ENCODE data around the gene CYB5R3.

The CYB5R3 gene

GRCh38 chr22:42644422-42645340 is 4.5 kb downstream of the CYB5R3 start:
- no peak for DNase-seq

GRCh38 chr22:42643634-42644421 is 5.4 kb downstream of the CYB5R3 start:
- DNase-seq = no peak

- DNase-seq = no peak
Observed at GRCh38 chr22:42642806-42643633, 6.2 kb downstream of the CYB5R3 start.

- no peak for DNase-seq
Observed at GRCh38 chr22:42641801-42642413, 7.3 kb downstream of the CYB5R3 start.

GRCh38 chr22:42639541-42640241 is 9.5 kb downstream of the CYB5R3 start:
- no peak for DNase-seq

GRCh38 chr22:42637555-42637954 is 11.6 kb downstream of the CYB5R3 start:
- DNase-seq = no peak

- DNase-seq = no peak
Observed at GRCh38 chr22:42636506-42636905, 12.7 kb downstream of the CYB5R3 start.

- no peak for DNase-seq
Observed at GRCh38 chr22:42635531-42635930, 13.7 kb downstream of the CYB5R3 start.

GRCh38 chr22:42633013-42633412 is 16.2 kb downstream of the CYB5R3 start:
- DNase-seq = no peak

GRCh38 chr22:42632096-42632495 is 17.1 kb downstream of the CYB5R3 start:
- DNase-seq = no peak

- DNase-seq = no peak
Observed at GRCh38 chr22:42630901-42631602, 18.1 kb downstream of the CYB5R3 start.

- no peak for DNase-seq
Observed at GRCh38 chr22:42630211-42630610, 19.0 kb downstream of the CYB5R3 start.

GRCh38 chr22:42627981-42628380 is 21.2 kb downstream of the CYB5R3 start:
- no peak for DNase-seq

- no peak for DNase-seq
Observed at GRCh38 chr22:42626951-42627625, 22.1 kb downstream of the CYB5R3 start.

- no peak for DNase-seq
Observed at GRCh38 chr22:42626431-42626830, 22.8 kb downstream of the CYB5R3 start.

GRCh38 chr22:42625416-42625815 is 23.8 kb downstream of the CYB5R3 start:
- DNase-seq = no peak

- no peak for DNase-seq
Observed at GRCh38 chr22:42624551-42625106, 24.6 kb downstream of the CYB5R3 start.

- DNase-seq = no peak
Observed at GRCh38 chr22:42623756-42624441, 25.3 kb downstream of the CYB5R3 start.

GRCh38 chr22:42623301-42623751 is 25.9 kb downstream of the CYB5R3 start:
- DNase-seq = no peak
